GM19395 (cell line): ENCODE data around the gene TMEM45A.
A peak's percentile ranks its signal among the peaks of the same experiment; 100 is the strongest.
"Not testable (repeated sequence)": the region's sequence is repeated elsewhere in the genome, so short reads cannot be mapped to it uniquely, and the experiment has no call there.

Experiments used
- ATAC-seq: cut with Tn5 transposase; IDR thresholded peaks from one replicate; pipeline ENCODE4 v1.9.1; 2021; ENCODE audit warnings: mild to moderate bottlenecking, moderate library complexity; ENCODE audit not compliant: unreplicated experiment

TMEM45A gene

GRCh38 chr3:100482176-100482575, 10.2 kb upstream of the TMEM45A start:
- no peak for ATAC-seq

GRCh38 chr3:100483529-100483928, 8.9 kb upstream of the TMEM45A start:
- no peak for ATAC-seq

- ATAC-seq, result no peak
These were observed 5.6 kb upstream of the TMEM45A start for GRCh38 chr3:100486808-100487207.

DNA sequence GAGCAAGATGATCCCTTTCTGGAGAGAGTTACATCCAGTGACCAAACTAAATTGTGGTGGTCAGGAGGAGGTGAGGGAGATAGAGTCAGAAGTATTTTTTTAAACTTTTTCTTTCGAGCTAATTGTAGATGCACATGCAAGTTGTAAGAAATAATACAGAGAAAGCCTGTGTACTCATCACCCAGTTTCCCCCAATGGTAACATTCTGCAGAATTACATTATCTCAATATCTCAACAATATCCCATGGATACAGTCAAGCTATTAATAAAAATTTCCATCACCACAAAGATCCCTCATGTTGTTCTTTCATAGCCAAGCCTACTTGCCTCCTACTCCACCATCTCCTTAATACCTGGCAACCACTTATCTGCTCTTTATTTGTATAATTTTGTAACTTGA, 3.3 kb upstream of the TMEM45A start:
- no peak for ATAC-seq

DNA sequence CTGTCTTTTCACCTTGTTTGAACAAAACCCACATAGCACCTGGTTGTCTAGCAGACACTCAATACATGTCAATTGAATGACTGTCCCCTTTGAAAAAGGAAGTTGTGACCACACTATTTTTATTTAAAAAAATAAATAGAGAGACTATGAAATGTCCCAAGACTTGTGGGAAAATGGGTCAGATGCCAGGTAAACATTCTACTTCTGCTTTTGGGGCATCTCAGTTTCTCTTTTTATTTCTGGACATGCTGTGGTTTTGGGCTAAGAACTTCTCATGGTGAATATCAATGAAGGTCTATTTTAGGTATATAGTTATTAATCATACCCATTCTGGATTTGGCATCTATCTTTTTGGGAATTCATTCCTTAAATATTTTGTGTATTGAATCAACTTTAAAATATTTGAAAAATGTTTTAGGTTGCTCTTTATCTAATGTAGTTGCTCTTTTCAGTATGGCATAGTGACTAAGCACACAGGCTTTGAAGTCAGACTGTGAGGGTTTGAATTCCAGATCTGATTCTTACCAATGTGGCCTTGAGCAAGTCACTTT, 4.4 kb downstream of the TMEM45A start:
- ATAC-seq, result peak; percentile 42

GRCh38 chr3:100499651-100500050, 7.2 kb downstream of the TMEM45A start:
- no peak for ATAC-seq

- no peak for ATAC-seq
These were observed 8.0 kb downstream of the TMEM45A start for GRCh38 chr3:100500320-100500880.

DNA sequence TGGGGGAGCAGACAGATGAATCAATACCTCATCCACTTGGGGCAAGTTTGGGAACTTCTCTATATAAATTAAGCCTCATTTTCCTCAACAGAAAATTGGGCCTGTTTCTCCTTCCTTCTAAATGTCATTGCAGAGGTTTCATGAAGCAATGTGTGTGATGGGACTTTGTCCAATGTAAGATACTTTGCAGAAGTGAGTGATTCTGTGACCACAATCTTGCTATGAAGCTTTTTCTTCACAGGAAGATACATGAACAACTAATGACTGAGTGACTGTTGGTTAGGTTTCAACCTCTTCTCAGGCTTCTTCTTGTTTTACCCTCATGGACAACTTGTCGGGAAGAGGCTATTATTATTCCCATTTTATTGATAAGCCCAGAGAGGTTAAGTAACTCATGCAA, 11.0 kb downstream of the TMEM45A start:
- no peak for ATAC-seq

DNA sequence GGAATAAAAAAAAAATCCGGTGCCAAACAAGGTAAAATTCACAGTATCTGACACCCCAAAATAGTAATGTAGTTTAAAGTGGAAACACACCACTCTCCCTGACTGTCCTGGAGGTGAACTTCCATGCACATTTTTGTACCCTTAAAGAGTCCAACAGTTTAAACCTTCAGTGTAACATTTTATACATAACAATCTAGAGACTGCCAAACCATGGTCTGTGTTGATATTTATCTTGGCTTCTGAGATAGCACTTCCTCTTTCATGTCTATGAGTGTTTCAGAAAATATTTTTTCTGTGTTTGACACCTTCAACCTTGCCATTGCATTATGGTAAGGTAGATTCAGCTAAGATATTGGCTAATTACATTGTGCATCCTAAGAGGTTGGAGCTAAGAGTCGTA, 13.9 kb downstream of the TMEM45A start:
- ATAC-seq, result no peak

DNA sequence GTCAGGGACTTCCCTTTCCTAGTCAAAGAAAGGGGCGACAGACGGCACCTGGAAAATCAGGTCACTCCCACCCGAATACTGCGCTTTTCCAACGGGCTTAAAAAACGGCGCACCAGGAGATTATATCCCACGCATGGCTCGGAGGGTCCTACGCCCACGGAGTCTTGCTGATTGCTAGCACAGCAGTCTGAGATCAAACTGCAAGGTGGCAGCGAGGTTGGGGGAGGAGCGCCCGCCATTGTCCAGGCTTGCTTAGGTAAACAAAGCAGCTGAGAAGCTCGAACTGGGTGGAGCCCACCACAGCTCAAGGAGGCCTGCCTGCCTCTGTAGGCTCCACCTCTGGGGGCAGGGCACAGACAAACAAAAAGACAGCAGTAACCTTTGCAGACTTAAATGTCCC, 17.4 kb downstream of the TMEM45A start:
- not testable (repeated sequence) for ATAC-seq

DNA sequence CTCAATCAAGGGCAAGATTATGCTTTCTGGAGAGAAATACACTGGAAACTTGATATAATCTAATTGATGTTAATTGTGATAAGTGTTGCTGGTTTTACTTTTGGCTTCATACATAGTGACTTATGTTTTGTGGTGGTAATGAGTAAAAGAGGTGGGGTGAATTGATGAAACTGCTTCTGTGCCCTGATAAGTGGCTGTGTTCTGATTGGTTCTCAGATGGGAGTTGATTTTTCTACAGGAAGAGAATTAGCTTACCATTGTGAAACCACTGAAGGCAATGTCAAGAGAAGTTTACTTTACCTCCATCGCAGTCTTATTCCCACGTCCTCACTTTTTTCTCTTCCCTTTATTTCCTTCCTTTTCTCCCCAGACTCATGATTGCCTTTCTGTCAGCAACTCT, 23.8 kb downstream of the TMEM45A start:
- no peak for ATAC-seq

DNA sequence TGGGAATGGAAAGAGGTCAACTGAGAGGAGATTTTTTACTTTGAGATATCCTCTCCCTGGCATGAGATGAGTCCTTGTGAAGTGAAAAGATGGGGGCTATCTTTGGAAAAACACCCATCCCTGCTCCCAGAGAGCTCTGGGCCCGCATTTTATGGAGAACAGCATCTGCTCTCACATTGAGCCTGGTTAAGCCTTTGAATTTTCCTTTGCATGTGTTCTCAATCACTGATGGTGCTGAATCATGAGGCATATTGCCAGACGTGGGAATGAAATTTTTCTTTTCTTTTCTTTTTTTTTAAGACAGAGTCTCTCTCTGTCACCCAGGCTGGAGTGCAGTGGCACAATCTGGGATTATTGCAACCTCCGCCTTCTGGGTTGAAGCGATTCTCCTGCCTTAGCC, 24.4 kb downstream of the TMEM45A start:
- no peak for ATAC-seq

- no peak for ATAC-seq
These were observed 24.9 kb downstream of the TMEM45A start for GRCh38 chr3:100517276-100517675.

DNA sequence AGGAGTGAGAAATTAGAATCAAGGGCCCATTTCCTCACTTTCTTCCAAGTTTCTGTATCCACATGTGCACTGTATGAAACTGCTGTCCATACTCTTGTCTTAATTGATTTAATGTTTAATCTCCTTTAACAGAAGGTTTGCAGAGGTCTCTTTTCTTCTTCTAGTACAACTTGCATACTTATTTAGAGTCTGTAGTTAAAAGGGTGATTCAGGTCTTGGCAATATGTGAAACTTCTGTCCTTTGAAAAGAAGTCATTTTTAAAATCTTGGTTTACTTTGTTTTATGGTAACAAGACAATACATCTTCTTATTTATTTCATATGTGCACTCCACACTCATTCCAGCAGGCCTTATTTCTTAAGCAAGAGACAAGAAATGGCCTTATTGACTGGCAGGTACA, 25.8 kb downstream of the TMEM45A start:
- no peak for ATAC-seq

DNA sequence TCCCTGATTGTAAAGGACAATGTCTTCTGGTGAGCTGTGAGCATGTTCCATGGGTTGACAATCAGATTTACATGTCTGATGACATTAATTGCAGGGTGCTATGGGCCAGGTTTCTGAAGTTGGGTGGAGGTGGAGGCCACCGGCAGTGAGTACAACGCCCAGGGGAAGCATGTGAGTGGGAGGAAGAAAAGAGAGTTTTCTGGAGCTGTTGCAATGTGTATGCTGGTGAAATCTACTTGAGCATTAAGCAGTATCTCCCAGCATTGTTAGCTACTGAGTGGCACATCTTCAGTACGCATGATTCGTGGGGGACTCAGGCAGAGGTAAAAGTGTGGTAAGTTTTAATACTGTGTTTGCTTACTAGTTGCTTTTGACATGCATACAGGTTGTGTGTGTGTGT, 26.6 kb downstream of the TMEM45A start:
- ATAC-seq, result no peak

- ATAC-seq, result no peak
These were observed 29.0 kb downstream of the TMEM45A start for GRCh38 chr3:100521439-100521845.

DNA sequence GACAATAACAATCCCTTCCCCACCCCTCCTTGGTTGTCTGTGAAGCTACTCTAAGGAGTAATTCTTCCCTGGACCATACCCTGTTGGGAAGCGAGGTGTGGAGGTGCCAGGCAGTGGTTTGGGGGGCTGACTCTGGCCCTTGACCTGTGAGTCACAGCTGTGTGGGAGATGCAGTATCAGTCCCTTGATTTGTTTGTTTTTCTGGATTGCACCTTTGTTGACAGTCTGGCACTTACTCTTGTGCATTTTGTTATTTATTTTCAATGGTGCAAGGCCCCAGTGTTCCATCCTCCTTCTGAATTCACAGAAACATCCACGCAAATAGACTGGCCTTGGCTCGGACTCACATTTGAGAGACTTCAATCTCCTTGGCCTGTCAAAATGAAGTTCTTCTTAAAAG, 29.7 kb downstream of the TMEM45A start:
- ATAC-seq, result no peak

DNA sequence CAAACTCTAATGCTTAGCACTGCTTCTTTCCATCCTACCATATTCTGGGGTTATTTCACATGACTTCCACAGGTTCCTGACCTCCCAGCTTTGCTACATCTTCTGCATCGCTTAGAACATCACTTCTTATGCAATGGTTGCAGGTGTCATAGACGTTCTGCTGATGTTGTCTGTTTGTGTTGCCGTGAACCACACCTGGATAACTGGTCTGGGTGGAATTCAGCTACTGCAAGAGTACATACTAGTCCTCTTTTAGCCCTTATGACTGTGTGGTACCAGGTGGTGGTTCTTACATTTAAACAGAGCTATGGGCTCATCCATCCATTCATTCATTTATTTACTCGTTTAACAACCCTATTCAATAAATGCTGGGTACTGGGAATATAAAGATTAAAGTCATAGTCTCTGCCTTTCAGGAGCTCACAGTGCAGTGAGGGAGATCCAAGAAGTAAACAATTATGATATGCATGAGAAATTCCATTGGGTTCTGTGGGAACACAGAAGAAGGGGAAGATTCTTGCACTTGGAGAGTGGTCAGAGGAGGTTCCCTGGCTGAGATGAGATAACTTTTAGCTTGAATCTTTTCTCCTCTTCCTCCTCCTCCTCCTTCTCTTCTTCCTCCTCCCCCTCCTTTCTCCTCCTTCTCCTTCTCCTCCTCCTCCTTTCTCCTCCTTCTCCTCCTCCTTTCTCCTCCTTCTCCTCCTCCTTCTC, 30.8 kb downstream of the TMEM45A start:
- no peak for ATAC-seq

DNA sequence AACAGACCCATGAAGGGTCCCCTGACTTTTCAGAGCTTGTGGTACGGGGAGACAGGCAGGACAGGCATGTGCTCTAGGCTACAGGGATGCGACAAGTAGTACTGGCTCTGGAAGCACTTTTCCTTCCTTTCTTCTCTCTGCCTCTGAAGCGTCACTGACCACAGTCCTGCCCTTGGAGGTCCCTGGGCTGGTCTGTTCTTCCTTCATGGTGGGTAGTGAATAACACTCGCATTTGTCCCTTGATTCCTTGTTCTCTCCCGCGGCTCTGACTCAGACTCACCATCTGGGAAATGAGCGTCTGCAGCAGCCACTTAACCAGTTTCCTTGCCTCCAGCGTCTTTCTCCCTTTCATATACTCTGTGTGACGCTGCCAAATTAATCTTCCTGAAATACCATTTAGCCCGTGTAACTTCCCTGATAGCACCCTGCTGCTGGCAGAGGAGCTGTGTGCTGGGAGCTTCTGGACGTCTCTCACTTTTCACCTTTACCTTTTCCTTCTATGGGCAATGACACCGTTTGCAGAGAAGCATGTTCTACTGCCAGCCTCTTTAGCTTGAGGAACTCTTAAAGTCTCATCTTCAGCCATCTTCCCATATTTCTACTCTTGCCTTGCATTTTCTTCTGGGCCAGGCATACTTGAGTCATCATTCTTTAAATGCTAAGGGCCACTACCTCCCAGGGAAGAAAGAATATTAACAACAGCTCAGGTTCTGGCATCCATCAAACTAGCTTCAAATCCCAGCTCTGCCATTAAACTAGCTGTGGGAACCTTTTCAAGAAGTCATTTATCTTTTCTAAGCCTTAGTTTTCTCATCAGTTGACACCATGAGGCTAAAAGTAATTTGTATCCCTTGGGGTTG, 33.6 kb downstream of the TMEM45A start:
- ATAC-seq, result no peak

GRCh38 chr3:100526613-100527346, 34.4 kb downstream of the TMEM45A start:
- ATAC-seq, result no peak

DNA sequence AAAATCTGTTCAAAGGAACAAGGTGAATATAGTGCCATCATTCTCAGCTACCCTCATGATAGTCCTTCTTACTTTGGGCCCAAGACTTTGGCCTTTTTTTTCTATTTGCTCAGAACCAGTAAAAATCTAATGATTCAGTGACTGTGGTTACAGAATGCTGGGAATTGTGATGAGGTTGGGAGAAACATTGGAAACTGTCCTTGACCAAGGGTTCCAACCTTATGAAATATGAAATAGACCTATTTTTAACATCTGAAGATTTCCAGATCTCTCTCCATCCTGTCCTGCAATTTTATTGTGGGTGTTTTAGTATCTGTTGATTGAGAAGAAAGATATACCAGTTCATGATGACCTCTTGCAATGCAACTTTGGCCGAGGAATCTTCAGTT, 34.9 kb downstream of the TMEM45A start:
- ATAC-seq, result no peak
